ENCODE results near the gene CHTOP. TPM values are rescaled to one million over a fixed set of nuclear protein-coding genes. Genes with fewer than 3 reads are reported as not detected.
A peak's percentile ranks its signal among the peaks of the same experiment; 100 is the strongest.

CHTOP gene
- total and polyA plus RNA-seq, 2 of the 13 experiments (the other 11 are each of a cell fraction or from before 2014, with no cell fraction given): 38.0 to 51.9 TPM

DNA sequence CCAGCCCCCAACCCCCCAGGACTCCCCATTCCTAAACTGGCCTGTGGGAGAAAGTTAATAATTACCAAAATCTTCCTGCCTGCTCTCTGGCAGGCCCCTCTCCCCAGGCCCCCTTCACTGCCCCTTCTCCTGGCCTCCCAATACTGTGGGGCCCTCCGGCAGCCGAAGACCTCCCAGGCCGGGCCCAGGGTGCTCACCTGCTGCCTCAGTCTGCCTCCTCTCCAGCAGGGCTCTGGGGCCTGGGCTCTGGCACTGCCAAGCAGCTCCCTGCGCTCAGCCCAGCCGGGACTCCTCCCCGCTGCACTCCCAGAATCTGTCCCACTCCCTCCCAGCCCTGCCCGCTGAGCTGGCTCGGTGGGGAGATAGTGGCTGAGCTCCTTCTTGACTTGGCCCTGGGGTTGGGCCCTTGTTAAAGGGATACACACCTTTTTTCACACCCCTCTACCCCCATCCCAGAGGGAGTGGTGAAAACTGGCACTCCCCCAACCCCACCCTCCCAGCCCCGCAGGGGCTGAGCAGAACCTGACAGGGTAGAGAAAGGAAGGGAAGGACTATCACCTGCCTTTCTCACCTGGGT lies 21.0 kb upstream of the CHTOP start, which contains the start of gene S100A16 (continued):
- TF ChIP-seq, protein P1, sequence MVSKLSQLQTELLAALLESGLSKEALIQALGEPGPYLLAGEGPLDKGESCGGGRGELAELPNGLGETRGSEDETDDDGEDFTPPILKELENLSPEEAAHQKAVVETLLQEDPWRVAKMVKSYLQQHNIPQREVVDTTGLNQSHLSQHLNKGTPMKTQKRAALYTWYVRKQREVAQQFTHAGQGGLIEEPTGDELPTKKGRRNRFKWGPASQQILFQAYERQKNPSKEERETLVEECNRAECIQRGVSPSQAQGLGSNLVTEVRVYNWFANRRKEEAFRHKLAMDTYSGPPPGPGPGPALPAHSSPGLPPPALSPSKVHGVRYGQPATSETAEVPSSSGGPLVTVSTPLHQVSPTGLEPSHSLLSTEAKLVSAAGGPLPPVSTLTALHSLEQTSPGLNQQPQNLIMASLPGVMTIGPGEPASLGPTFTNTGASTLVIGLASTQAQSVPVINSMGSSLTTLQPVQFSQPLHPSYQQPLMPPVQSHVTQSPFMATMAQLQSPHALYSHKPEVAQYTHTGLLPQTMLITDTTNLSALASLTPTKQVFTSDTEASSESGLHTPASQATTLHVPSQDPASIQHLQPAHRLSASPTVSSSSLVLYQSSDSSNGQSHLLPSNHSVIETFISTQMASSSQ (IDR thresholded peaks at IDR 0.05; ENCODE audit: low read depth): peak; percentile 94
- TF ChIP-seq, protein P1 (CRISPR knock-in tag; IDR thresholded peaks at IDR 0.05; ENCODE audit: borderline replicate concordance): peak; percentile 96
- TF ChIP-seq FOSL1 (CRISPR knock-in tag; IDR thresholded peaks at IDR 0.05; ENCODE audit: borderline replicate concordance): no peak
- TF ChIP-seq ZNF501 (CRISPR knock-in tag; IDR thresholded peaks at IDR 0.05): peak; percentile 59; the same call in 1 of the 2 replicates
- peak; percentile 37; the same call in 1 of the 2 replicates for TF ChIP-seq TBX2 (CRISPR knock-in tag; IDR thresholded peaks at IDR 0.05; ENCODE audit: borderline replicate concordance)
- TF ChIP-seq ZNF383 (CRISPR knock-in tag; IDR thresholded peaks at IDR 0.05; ENCODE audit: borderline replicate concordance): 0 out of 2 replicates have a peak, but pooled peaks have one; percentile 72
- TF ChIP-seq, protein P2, sequence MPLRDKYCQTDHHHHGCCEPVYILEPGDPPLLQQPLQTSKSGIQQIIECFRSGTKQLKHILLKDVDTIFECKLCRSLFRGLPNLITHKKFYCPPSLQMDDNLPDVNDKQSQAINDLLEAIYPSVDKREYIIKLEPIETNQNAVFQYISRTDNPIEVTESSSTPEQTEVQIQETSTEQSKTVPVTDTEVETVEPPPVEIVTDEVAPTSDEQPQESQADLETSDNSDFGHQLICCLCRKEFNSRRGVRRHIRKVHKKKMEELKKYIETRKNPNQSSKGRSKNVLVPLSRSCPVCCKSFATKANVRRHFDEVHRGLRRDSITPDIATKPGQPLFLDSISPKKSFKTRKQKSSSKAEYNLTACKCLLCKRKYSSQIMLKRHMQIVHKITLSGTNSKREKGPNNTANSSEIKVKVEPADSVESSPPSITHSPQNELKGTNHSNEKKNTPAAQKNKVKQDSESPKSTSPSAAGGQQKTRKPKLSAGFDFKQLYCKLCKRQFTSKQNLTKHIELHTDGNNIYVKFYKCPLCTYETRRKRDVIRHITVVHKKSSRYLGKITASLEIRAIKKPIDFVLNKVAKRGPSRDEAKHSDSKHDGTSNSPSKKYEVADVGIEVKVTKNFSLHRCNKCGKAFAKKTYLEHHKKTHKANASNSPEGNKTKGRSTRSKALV (CRISPR knock-in tag; IDR thresholded peaks at IDR 0.05): 0 out of 2 replicates have a peak, but pooled peaks have one; percentile 18
- TF ChIP-seq NFKB2 (CRISPR knock-in tag; IDR thresholded peaks at IDR 0.05; ENCODE audit: borderline replicate concordance): 0 out of 2 replicates have a peak, but pooled peaks have one; percentile 48
- no peak for TF ChIP-seq ZSCAN22 (CRISPR knock-in tag; IDR thresholded peaks at IDR 0.05)
- TF ChIP-seq ZFY (CRISPR knock-in tag; IDR thresholded peaks at IDR 0.05): peak; percentile 82
- TF ChIP-seq RBFOX2 (IDR thresholded peaks at IDR 0.05; ENCODE audit: low read depth, low read length): peak; percentile 86
- TF ChIP-seq ZFYVE20 (CRISPR knock-in tag; IDR thresholded peaks at IDR 0.05; ENCODE audit: borderline replicate concordance, low read depth): no peak
- no peak for TF ChIP-seq ZSCAN12 (CRISPR knock-in tag; IDR thresholded peaks at IDR 0.05)
- TF ChIP-seq EEA1 (CRISPR knock-in tag; IDR thresholded peaks at IDR 0.05; ENCODE audit: borderline replicate concordance): no peak
- 0 out of 2 replicates have a peak, but pooled peaks have one; percentile 43 for TF ChIP-seq ARNTL (CRISPR knock-in tag; IDR thresholded peaks at IDR 0.05)
- TF ChIP-seq, protein P3, sequence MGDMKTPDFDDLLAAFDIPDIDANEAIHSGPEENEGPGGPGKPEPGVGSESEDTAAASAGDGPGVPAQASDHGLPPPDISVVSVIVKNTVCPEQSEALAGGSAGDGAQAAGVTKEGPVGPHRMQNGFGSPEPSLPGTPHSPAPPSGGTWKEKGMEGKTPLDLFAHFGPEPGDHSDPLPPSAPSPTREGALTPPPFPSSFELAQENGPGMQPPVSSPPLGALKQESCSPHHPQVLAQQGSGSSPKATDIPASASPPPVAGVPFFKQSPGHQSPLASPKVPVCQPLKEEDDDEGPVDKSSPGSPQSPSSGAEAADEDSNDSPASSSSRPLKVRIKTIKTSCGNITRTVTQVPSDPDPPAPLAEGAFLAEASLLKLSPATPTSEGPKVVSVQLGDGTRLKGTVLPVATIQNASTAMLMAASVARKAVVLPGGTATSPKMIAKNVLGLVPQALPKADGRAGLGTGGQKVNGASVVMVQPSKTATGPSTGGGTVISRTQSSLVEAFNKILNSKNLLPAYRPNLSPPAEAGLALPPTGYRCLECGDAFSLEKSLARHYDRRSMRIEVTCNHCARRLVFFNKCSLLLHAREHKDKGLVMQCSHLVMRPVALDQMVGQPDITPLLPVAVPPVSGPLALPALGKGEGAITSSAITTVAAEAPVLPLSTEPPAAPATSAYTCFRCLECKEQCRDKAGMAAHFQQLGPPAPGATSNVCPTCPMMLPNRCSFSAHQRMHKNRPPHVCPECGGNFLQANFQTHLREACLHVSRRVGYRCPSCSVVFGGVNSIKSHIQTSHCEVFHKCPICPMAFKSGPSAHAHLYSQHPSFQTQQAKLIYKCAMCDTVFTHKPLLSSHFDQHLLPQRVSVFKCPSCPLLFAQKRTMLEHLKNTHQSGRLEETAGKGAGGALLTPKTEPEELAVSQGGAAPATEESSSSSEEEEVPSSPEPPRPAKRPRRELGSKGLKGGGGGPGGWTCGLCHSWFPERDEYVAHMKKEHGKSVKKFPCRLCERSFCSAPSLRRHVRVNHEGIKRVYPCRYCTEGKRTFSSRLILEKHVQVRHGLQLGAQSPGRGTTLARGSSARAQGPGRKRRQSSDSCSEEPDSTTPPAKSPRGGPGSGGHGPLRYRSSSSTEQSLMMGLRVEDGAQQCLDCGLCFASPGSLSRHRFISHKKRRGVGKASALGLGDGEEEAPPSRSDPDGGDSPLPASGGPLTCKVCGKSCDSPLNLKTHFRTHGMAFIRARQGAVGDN (CRISPR knock-in tag; IDR thresholded peaks at IDR 0.05): peak; percentile 80
- TF ChIP-seq, protein P4, sequence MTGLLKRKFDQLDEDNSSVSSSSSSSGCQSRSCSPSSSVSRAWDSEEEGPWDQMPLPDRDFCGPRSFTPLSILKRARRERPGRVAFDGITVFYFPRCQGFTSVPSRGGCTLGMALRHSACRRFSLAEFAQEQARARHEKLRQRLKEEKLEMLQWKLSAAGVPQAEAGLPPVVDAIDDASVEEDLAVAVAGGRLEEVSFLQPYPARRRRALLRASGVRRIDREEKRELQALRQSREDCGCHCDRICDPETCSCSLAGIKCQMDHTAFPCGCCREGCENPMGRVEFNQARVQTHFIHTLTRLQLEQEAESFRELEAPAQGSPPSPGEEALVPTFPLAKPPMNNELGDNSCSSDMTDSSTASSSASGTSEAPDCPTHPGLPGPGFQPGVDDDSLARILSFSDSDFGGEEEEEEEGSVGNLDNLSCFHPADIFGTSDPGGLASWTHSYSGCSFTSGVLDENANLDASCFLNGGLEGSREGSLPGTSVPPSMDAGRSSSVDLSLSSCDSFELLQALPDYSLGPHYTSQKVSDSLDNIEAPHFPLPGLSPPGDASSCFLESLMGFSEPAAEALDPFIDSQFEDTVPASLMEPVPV (CRISPR knock-in tag; IDR thresholded peaks at IDR 0.05): peak; percentile 60; the same call in 1 of the 2 replicates

All from HepG2 (cell line).